ENCODE data around the gene CYP3A7.

DNA sequence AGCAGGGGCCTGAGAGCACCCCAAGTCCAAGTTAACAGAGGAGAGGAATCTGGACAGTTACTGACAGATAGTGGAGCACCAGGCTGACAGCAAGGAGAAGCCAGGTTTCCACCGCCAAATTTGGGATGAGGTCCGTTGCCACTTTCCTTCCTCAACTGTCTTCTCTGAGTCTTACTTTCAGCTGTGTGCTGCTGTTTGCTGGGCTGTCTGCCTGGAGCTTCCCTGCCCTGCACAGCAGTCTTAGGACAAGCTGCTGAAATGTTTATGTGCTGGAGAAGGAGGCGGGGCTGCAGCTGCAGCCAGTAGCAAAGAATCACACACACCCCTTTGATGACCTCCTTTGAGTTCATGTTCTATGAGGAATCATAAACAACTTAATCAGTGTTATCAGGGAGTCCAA is 17.4 kb upstream of the CYP3A7 start:
- TF ChIP-seq RBM34 (IDR thresholded peaks at IDR 0.05; ENCODE audit: borderline replicate concordance, insufficient read depth, low read length) (no peak), SPI1 (IDR thresholded peaks at IDR 0.05; ENCODE audit: borderline replicate concordance, low read depth, low read length) (no peak), KLF6 (CRISPR knock-in tag; IDR thresholded peaks at IDR 0.05; ENCODE audit: borderline replicate concordance) (no peak), ZBTB34 (CRISPR knock-in tag; IDR thresholded peaks at IDR 0.05) (no peak), POLR2A (conservative IDR thresholded peaks at IDR 0.05) (no peak), YY1 (IDR thresholded peaks at IDR 0.05; ENCODE audit: borderline replicate concordance in 1 of 3, control insufficient read depth in 1 of 3, extremely low read depth in 1 of 3, insufficient read depth in 3 of 3, insufficient read length in 1 of 3, insufficient replicate concordance in 2 of 3, low read depth in 1 of 3, low read length in 2 of 3) (no peak)
- TF ChIP-seq, protein P1, sequence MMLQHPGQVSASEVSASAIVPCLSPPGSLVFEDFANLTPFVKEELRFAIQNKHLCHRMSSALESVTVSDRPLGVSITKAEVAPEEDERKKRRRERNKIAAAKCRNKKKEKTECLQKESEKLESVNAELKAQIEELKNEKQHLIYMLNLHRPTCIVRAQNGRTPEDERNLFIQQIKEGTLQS (IDR thresholded peaks at IDR 0.05) = no peak
- TF ChIP-seq, protein P1 (CRISPR knock-in tag; conservative IDR thresholded peaks at IDR 0.05) = no peak
- TF ChIP-seq, protein P2, sequence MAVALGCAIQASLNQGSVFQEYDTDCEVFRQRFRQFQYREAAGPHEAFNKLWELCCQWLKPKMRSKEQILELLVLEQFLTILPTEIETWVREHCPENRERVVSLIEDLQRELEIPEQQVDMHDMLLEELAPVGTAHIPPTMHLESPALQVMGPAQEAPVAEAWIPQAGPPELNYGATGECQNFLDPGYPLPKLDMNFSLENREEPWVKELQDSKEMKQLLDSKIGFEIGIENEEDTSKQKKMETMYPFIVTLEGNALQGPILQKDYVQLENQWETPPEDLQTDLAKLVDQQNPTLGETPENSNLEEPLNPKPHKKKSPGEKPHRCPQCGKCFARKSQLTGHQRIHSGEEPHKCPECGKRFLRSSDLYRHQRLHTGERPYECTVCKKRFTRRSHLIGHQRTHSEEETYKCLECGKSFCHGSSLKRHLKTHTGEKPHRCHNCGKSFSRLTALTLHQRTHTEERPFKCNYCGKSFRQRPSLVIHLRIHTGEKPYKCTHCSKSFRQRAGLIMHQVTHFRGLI (CRISPR knock-in tag; IDR thresholded peaks at IDR 0.05) = no peak
- TF ChIP-seq, protein P3, sequence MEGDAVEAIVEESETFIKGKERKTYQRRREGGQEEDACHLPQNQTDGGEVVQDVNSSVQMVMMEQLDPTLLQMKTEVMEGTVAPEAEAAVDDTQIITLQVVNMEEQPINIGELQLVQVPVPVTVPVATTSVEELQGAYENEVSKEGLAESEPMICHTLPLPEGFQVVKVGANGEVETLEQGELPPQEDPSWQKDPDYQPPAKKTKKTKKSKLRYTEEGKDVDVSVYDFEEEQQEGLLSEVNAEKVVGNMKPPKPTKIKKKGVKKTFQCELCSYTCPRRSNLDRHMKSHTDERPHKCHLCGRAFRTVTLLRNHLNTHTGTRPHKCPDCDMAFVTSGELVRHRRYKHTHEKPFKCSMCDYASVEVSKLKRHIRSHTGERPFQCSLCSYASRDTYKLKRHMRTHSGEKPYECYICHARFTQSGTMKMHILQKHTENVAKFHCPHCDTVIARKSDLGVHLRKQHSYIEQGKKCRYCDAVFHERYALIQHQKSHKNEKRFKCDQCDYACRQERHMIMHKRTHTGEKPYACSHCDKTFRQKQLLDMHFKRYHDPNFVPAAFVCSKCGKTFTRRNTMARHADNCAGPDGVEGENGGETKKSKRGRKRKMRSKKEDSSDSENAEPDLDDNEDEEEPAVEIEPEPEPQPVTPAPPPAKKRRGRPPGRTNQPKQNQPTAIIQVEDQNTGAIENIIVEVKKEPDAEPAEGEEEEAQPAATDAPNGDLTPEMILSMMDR (IDR thresholded peaks at IDR 0.05 in 2 of 3, conservative IDR thresholded peaks at IDR 0.05 in 1 of 3; ENCODE audit: insufficient read depth in 2 of 3, low read depth in 1 of 3, low read length in 3 of 3) = no peak
- TF ChIP-seq, protein P4, sequence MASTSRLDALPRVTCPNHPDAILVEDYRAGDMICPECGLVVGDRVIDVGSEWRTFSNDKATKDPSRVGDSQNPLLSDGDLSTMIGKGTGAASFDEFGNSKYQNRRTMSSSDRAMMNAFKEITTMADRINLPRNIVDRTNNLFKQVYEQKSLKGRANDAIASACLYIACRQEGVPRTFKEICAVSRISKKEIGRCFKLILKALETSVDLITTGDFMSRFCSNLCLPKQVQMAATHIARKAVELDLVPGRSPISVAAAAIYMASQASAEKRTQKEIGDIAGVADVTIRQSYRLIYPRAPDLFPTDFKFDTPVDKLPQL (IDR thresholded peaks at IDR 0.05; ENCODE audit: extremely low read depth, insufficient read length) = no peak
